K562 (cell line): ENCODE data around the gene ZC3H10. TPM values are rescaled to one million over a fixed set of nuclear protein-coding genes. Genes with fewer than 3 reads are reported as not detected.

Experiments
- AFF1 ChIP-seq, 2 experiments: fragments of 450-650 bp; IDR thresholded peaks; 2 replicates each; pipeline ENCODE4 v1.6.1; 2018; ENCODE audit warnings: mild to moderate bottlenecking in 2 of 2, low read depth in 1 of 2; ENCODE audit not compliant: partially characterized antibody in 2 of 2
- CREB5 ChIP-seq: fragments of 250-450 bp; sonication (Bioruptor Pico); IDR thresholded peaks from 2 replicates; pipeline ENCODE4 v1.5.0; 2020; ENCODE audit warnings: mild to moderate bottlenecking
- EP300 ChIP-seq: IDR thresholded peaks from 2 replicates; pipeline ENCODE4 v1.6.1; 2012; ENCODE audit warnings: low read length, improper control_type of control experiment
- GTF2B ChIP-seq: IDR thresholded peaks from 2 replicates; pipeline ENCODE4 v1.6.1; 2011; ENCODE audit not compliant: insufficient read length; ENCODE audit errors: extremely low read depth
- HEY1 ChIP-seq: fragments of 250-450 bp; sonication (Bioruptor Pico); IDR thresholded peaks from 2 replicates; pipeline ENCODE4 v1.5.0; 2020; ENCODE audit warnings: mild to moderate bottlenecking, moderate library complexity, borderline replicate concordance
- NFRKB ChIP-seq: fragments of 450-650 bp; IDR thresholded peaks from 2 replicates; pipeline ENCODE4 v1.6.1; 2016; ENCODE audit warnings: low read depth
- SP1 ChIP-seq: sonication (generic); formaldehyde crosslinking; IDR thresholded peaks from 2 replicates; pipeline ENCODE4 v1.8.1; 2022; ENCODE audit warnings: mild to moderate bottlenecking, missing genetic modification reagents
- ZFP91 ChIP-seq: sonication (generic); formaldehyde crosslinking; IDR thresholded peaks from 2 replicates; pipeline ENCODE4 v1.8.0; 2022; ENCODE audit warnings: mild to moderate bottlenecking, missing genetic modification reagents
- ZNF239 ChIP-seq: fragments of 250-450 bp; sonication (Bioruptor Pico); IDR thresholded peaks from 2 replicates; pipeline ENCODE4 v1.4.0; 2020; ENCODE audit warnings: mild to moderate bottlenecking
- ZNF696 ChIP-seq: fragments of 250-450 bp; sonication (Bioruptor Pico); conservative IDR thresholded peaks from 2 replicates; pipeline ENCODE4 v1.4.0; 2020; ENCODE audit warnings: mild to moderate bottlenecking, moderate library complexity
- polyA plus RNA-seq, 8 experiments: library from polyadenylated mRNA; depleted of rRNA in 4 of 8; stranded (reverse) in 5 of 8; unstranded in 3 of 8; fragments of >200 nt; fragmentation: Nextera tagmentation in 2 of 8; fragmentation: Illumina TruSeq in 1 of 8; extraction: Ambion mirVana in 2 of 8; extraction: Trizol in 1 of 8; gene quantifications; 2 replicates each; pipeline versions ENCODE4 v1.2.1 to v1.2.3, GENCODE V29; 2011 to 2014; ENCODE audit warnings: inconsistent platforms in 1 of 8, missing spikeins in 1 of 8
- total RNA-seq, 7 experiments: library from RNA; depleted of rRNA in 6 of 7; stranded (reverse); fragments of >200 nt in 6 of 7; fragmentation: Illumina TruSeq in 2 of 7; extraction: Trizol in 2 of 7; gene quantifications; 2 replicates each; pipeline versions ENCODE4 v1.2.1 to v1.2.3, GENCODE V29; 2011 to 2021; ENCODE audit warnings: low replicate concordance in 1 of 7

ZC3H10 gene
- total and polyA plus RNA-seq, 9 of the 15 experiments (the other 6 are each of a cell fraction or from before 2014, with no cell fraction given), result 0.31 to 4.1 (median 1.6) TPM

- peak; percentile 60 to 79 for TF ChIP-seq AFF1 (IDR thresholded peaks at IDR 0.05; ENCODE audit: low read depth in 1 of 2, partially characterized antibody in 2 of 2)
- TF ChIP-seq ZFP91, result no peak
- TF ChIP-seq ZNF239 (CRISPR knock-in tag), result no peak
- 0 out of 2 replicates have a peak, but pooled peaks have one; percentile 61 for TF ChIP-seq CREB5 (CRISPR knock-in tag)
- 0 out of 2 replicates have a peak, but pooled peaks have one; percentile 23 for TF ChIP-seq HEY1 (CRISPR knock-in tag)
- TF ChIP-seq NFRKB, result peak; percentile 77; the same call in 1 of the 2 replicates
- no peak for TF ChIP-seq SP1 (CRISPR knock-in tag)
- peak; percentile 53 for TF ChIP-seq GTF2B
- TF ChIP-seq ZNF696 (CRISPR knock-in tag), result 0 out of 2 replicates have a peak, but pooled peaks have one; percentile 41
- peak; percentile 23; the same call in 1 of the 2 replicates for TF ChIP-seq EP300
Measured at GRCh38 chr12:56127485-56127887, 9.4 kb downstream of the ZC3H10 start (continued).
